WERI-Rb-1 (cell line): ENCODE data around the gene HSD11B1.

Experiments used
- DNase-seq: peaks from one replicate; pipeline ENCODE4 v3.0.0-alpha.2; 2020
- H3K27ac ChIP-seq: fragments of 250-450 bp; sonication (Bioruptor Pico); 2 replicates; pipeline ENCODE4 v1.5.1; 2020; ENCODE audit warnings: mild to moderate bottlenecking, moderate library complexity
- H3K27me3 ChIP-seq: fragments of 250-450 bp; sonication (Bioruptor Pico); 2 replicates; pipeline ENCODE4 v1.5.1; 2021; ENCODE audit warnings: mild to moderate bottlenecking, low read depth, moderate library complexity; ENCODE audit not compliant: insufficient read depth, severe bottlenecking
- H3K36me3 ChIP-seq: fragments of 250-450 bp; sonication (Bioruptor Pico); 2 replicates; pipeline ENCODE4 v1.5.1; 2020; ENCODE audit warnings: mild to moderate bottlenecking, moderate library complexity
- H3K4me3 ChIP-seq: 2 replicates; pipeline ENCODE4 v1.5.1; 2011; ENCODE audit warnings: low read depth, mild to moderate bottlenecking, control low read depth, low read length
- H3K9me3 ChIP-seq: fragments of 250-450 bp; sonication (Bioruptor Pico); 2 replicates; pipeline ENCODE4 v1.5.1; 2021; ENCODE audit warnings: mild to moderate bottlenecking, moderate library complexity; ENCODE audit not compliant: severe bottlenecking
- CTCF ChIP-seq: IDR thresholded peaks from 2 replicates; pipeline ENCODE4 v1.5.1; 2011; ENCODE audit warnings: low read depth, mild to moderate bottlenecking, control low read depth, inconsistent platforms, low read length

The HSD11B1 gene

GRCh38 chr1:209769171-209769904 is 64.7 kb downstream of the HSD11B1 start:
- H3K27me3 ChIP-seq = no peaks in the 10 kb centered on the region
- no peak for TF ChIP-seq CTCF
- DNase-seq = no peak
- H3K36me3 ChIP-seq = no peaks in the 10 kb centered on the region
- no peak overlapping the region for H3K27ac ChIP-seq
- H3K9me3 ChIP-seq = no peaks in the 10 kb centered on the region
- no peak overlapping the region for H3K4me3 ChIP-seq

GRCh38 chr1:209769971-209770370 is 65.3 kb downstream of the HSD11B1 start:
- no peak overlapping the region for H3K4me3 ChIP-seq
- no peak for DNase-seq
- no peak for TF ChIP-seq CTCF
- no peaks in the 10 kb centered on the region for H3K9me3 ChIP-seq
- H3K36me3 ChIP-seq = no peaks in the 10 kb centered on the region
- H3K27ac ChIP-seq = no peak overlapping the region
- no peaks in the 10 kb centered on the region for H3K27me3 ChIP-seq

- Histone ChIP-seq H3K27me3 (no peaks in the 10 kb centered on the region), H3K9me3 (no peaks in the 10 kb centered on the region), H3K4me3 (no peak overlapping the region), H3K36me3 (no peaks in the 10 kb centered on the region), H3K27ac (no peak overlapping the region)
- no peak for DNase-seq
- TF ChIP-seq CTCF = no peak
Measured at GRCh38 chr1:209770636-209771415, 66.2 kb downstream of the HSD11B1 start.

- no peak for TF ChIP-seq CTCF
Measured at GRCh38 chr1:209772126-209772525, 67.5 kb downstream of the HSD11B1 start.

GRCh38 chr1:209774592-209774991 is 69.9 kb downstream of the HSD11B1 start:
- no peak for TF ChIP-seq CTCF
- Histone ChIP-seq H3K9me3 (no peaks in the 10 kb centered on the region), H3K27ac (no peak overlapping the region)

More at GRCh38 chr1:209772126-209772525, 67.5 kb downstream of the HSD11B1 start:
- H3K4me3 ChIP-seq = peak overlapping the region; percentile 4; the same call in 1 of the 2 replicates
- no peaks in the 10 kb centered on the region for H3K9me3 ChIP-seq
- H3K27ac ChIP-seq = no peak overlapping the region
- H3K36me3 ChIP-seq = no peaks in the 10 kb centered on the region
- peak; percentile 48 for DNase-seq
- no peaks in the 10 kb centered on the region for H3K27me3 ChIP-seq

More at GRCh38 chr1:209774592-209774991, 69.9 kb downstream of the HSD11B1 start:
- no peaks in the 10 kb centered on the region for H3K36me3 ChIP-seq
- no peak for DNase-seq
- no peaks in the 10 kb centered on the region for H3K27me3 ChIP-seq
- H3K4me3 ChIP-seq = no peak overlapping the region
